Measurements from ENCODE around the gene GRID1.

GRID1 gene

GRCh38 chr10:86164960-86165630 lies 201.5 kb downstream of the GRID1 start:
- Histone ChIP-seq H3K9me3 (ENCODE audit: insufficient read depth, low read length) (no peaks in the 10 kb centered on the region), H3K9ac (ENCODE audit: insufficient read length, low read depth) (no peak overlapping the region), H3K27me3 (ENCODE audit: insufficient read depth, insufficient read length) (no peaks in the 10 kb centered on the region), H3K36me3 (ENCODE audit: insufficient read depth, insufficient read length, low read length) (no peaks in the 10 kb centered on the region), H3K4me3 (ENCODE audit: insufficient read length, low read depth) (no peak overlapping the region), H3K4me1 (ENCODE audit: insufficient read depth, insufficient read length) (peaks cover 4% of the 10 kb centered on the region)
- DNase-seq (ENCODE audit: low read depth, low spot score): no peak
- TF ChIP-seq SUZ12 (IDR thresholded peaks at IDR 0.05; ENCODE audit: extremely low read depth, insufficient read depth, insufficient read length) (no peak), YY1 (IDR thresholded peaks at IDR 0.05; ENCODE audit: insufficient read depth, insufficient read length) (no peak), ZNF274 (IDR thresholded peaks at IDR 0.05; ENCODE audit: low read depth, low read length) (no peak)

GRCh38 chr10:86164174-86164774 lies 202.3 kb downstream of the GRID1 start:
- no peaks in the 10 kb centered on the region for H3K9me3 ChIP-seq (ENCODE audit: insufficient read depth, low read length)
- H3K36me3 ChIP-seq (ENCODE audit: insufficient read depth, insufficient read length, low read length): no peaks in the 10 kb centered on the region
- H3K4me1 ChIP-seq (ENCODE audit: insufficient read depth, insufficient read length): peaks cover 4% of the 10 kb centered on the region
- no peak overlapping the region for H3K4me3 ChIP-seq (ENCODE audit: insufficient read length, low read depth)
- H3K9ac ChIP-seq (ENCODE audit: insufficient read length, low read depth): no peak overlapping the region
- TF ChIP-seq SUZ12 (IDR thresholded peaks at IDR 0.05; ENCODE audit: extremely low read depth, insufficient read depth, insufficient read length) (no peak), ZNF274 (IDR thresholded peaks at IDR 0.05; ENCODE audit: low read depth, low read length) (no peak), YY1 (IDR thresholded peaks at IDR 0.05; ENCODE audit: insufficient read depth, insufficient read length) (no peak)
- no peak for DNase-seq (ENCODE audit: low read depth, low spot score)
- H3K27me3 ChIP-seq (ENCODE audit: insufficient read depth, insufficient read length): no peaks in the 10 kb centered on the region

GRCh38 chr10:86163522-86164173 lies 202.9 kb downstream of the GRID1 start:
- H3K36me3 ChIP-seq (ENCODE audit: insufficient read depth, insufficient read length, low read length): no peaks in the 10 kb centered on the region
- H3K27me3 ChIP-seq (ENCODE audit: insufficient read depth, insufficient read length): no peaks in the 10 kb centered on the region
- DNase-seq (ENCODE audit: low read depth, low spot score): no peak
- no peak for TF ChIP-seq ZNF274 (IDR thresholded peaks at IDR 0.05; ENCODE audit: low read depth, low read length)
- H3K4me3 ChIP-seq (ENCODE audit: insufficient read length, low read depth): no peak overlapping the region
- H3K9ac ChIP-seq (ENCODE audit: insufficient read length, low read depth): no peak overlapping the region
- no peaks in the 10 kb centered on the region for H3K9me3 ChIP-seq (ENCODE audit: insufficient read depth, low read length)
- peaks cover 4% of the 10 kb centered on the region for H3K4me1 ChIP-seq (ENCODE audit: insufficient read depth, insufficient read length)

GRCh38 chr10:86162696-86163400 lies 203.7 kb downstream of the GRID1 start:
- Histone ChIP-seq H3K36me3 (ENCODE audit: insufficient read depth, insufficient read length, low read length) (no peaks in the 10 kb centered on the region), H3K9me3 (ENCODE audit: insufficient read depth, low read length) (no peaks in the 10 kb centered on the region), H3K27me3 (ENCODE audit: insufficient read depth, insufficient read length) (no peaks in the 10 kb centered on the region), H3K4me1 (ENCODE audit: insufficient read depth, insufficient read length) (peaks cover 2% of the 10 kb centered on the region), H3K4me3 (ENCODE audit: insufficient read length, low read depth) (no peak overlapping the region), H3K9ac (ENCODE audit: insufficient read length, low read depth) (no peak overlapping the region)
- DNase-seq (ENCODE audit: low read depth, low spot score): no peak
- TF ChIP-seq ZNF274 (IDR thresholded peaks at IDR 0.05; ENCODE audit: low read depth, low read length) (no peak), YY1 (IDR thresholded peaks at IDR 0.05; ENCODE audit: insufficient read depth, insufficient read length) (no peak), SUZ12 (IDR thresholded peaks at IDR 0.05; ENCODE audit: extremely low read depth, insufficient read depth, insufficient read length) (no peak)

- Histone ChIP-seq H3K36me3 (ENCODE audit: insufficient read depth, insufficient read length, low read length) (no peaks in the 10 kb centered on the region), H3K4me3 (ENCODE audit: insufficient read length, low read depth) (no peak overlapping the region), H3K9me3 (ENCODE audit: insufficient read depth, low read length) (no peaks in the 10 kb centered on the region), H3K9ac (ENCODE audit: insufficient read length, low read depth) (no peak overlapping the region), H3K27me3 (ENCODE audit: insufficient read depth, insufficient read length) (no peaks in the 10 kb centered on the region), H3K4me1 (ENCODE audit: insufficient read depth, insufficient read length) (peaks cover 2% of the 10 kb centered on the region)
- TF ChIP-seq SUZ12 (IDR thresholded peaks at IDR 0.05; ENCODE audit: extremely low read depth, insufficient read depth, insufficient read length) (no peak), ZNF274 (IDR thresholded peaks at IDR 0.05; ENCODE audit: low read depth, low read length) (no peak), YY1 (IDR thresholded peaks at IDR 0.05; ENCODE audit: insufficient read depth, insufficient read length) (no peak)
- no peak for DNase-seq (ENCODE audit: low read depth, low spot score)
Observed at GRCh38 chr10:86162036-86162435, 204.6 kb downstream of the GRID1 start.

GRCh38 chr10:86160890-86161585 lies 205.6 kb downstream of the GRID1 start:
- H3K36me3 ChIP-seq (ENCODE audit: insufficient read depth, insufficient read length, low read length): no peaks in the 10 kb centered on the region
- no peak overlapping the region for H3K9ac ChIP-seq (ENCODE audit: insufficient read length, low read depth)
- no peaks in the 10 kb centered on the region for H3K9me3 ChIP-seq (ENCODE audit: insufficient read depth, low read length)
- no peak overlapping the region for H3K4me3 ChIP-seq (ENCODE audit: insufficient read length, low read depth)
- H3K4me1 ChIP-seq (ENCODE audit: insufficient read depth, insufficient read length): peaks cover 2% of the 10 kb centered on the region
- no peaks in the 10 kb centered on the region for H3K27me3 ChIP-seq (ENCODE audit: insufficient read depth, insufficient read length)
- TF ChIP-seq SUZ12 (IDR thresholded peaks at IDR 0.05; ENCODE audit: extremely low read depth, insufficient read depth, insufficient read length) (no peak), YY1 (IDR thresholded peaks at IDR 0.05; ENCODE audit: insufficient read depth, insufficient read length) (no peak), ZNF274 (IDR thresholded peaks at IDR 0.05; ENCODE audit: low read depth, low read length) (no peak)
- DNase-seq (ENCODE audit: low read depth, low spot score): no peak
